Skeletal muscle tissue (tissue), 4 donors: ENCODE results near the gene LRBA. TPM values are rescaled to one million over a fixed set of nuclear protein-coding genes. Genes with fewer than 3 reads are reported as not detected.
"Not testable (repeated sequence)": the region's sequence is repeated elsewhere in the genome, so short reads cannot be mapped to it uniquely, and the experiment has no call there.

ENCODE experiments used
- H3K27ac ChIP-seq: one replicate; pipeline ENCODE4 v1.7.0; 2013; ENCODE audit warnings: mild to moderate bottlenecking, low read depth, low read length, inconsistent platforms
- H3K27me3 ChIP-seq, 3 donors: one replicate each; pipeline ENCODE4 v1.7.0; 2013; ENCODE audit warnings: low read length in 3 of 3; ENCODE audit not compliant: control insufficient read depth in 3 of 3, insufficient read depth in 3 of 3
- H3K36me3 ChIP-seq, 3 donors: one replicate each; pipeline ENCODE4 v1.7.0; 2013; ENCODE audit warnings: low read length in 3 of 3; ENCODE audit not compliant: control insufficient read depth in 3 of 3, insufficient read depth in 3 of 3
- H3K4me1 ChIP-seq, 3 donors: one replicate each; pipeline ENCODE4 v1.7.0; 2013; ENCODE audit warnings: low read length in 3 of 3, mild to moderate bottlenecking in 3 of 3; ENCODE audit not compliant: control insufficient read depth in 3 of 3, insufficient read depth in 3 of 3
- H3K4me3 ChIP-seq, 3 donors: one replicate each; pipeline ENCODE4 v1.7.0; 2013; ENCODE audit warnings: low read length in 3 of 3
- H3K9ac ChIP-seq, 3 donors: one replicate each; pipeline ENCODE4 v1.7.0; 2013; ENCODE audit warnings: low read length in 3 of 3, mild to moderate bottlenecking in 3 of 3, moderate library complexity in 2 of 3, low read depth in 1 of 3
- H3K9me3 ChIP-seq, 3 donors: one replicate each; pipeline ENCODE4 v1.7.0; 2013; ENCODE audit warnings: low read length in 3 of 3; ENCODE audit not compliant: control insufficient read depth in 3 of 3
- total RNA-seq: library from RNA; depleted of rRNA; stranded (reverse); fragments of >200 nt; gene quantifications from one replicate; pipeline ENCODE4 v1.2.3, GENCODE V29; 2014
- donor health status: Osteomylitis.

LRBA gene
- total RNA-seq, 1 donor from 2014 or later, result 58.5 TPM

- Histone ChIP-seq H3K27me3 (no peaks in the 10 kb centered on the region), H3K4me1 (no peaks in the 10 kb centered on the region), H3K27ac (no peak overlapping the region), H3K9me3 (no peaks in the 10 kb centered on the region), H3K4me3 (no peak overlapping the region), H3K9ac (no peak overlapping the region), H3K36me3 (no peaks in the 10 kb centered on the region)
These were observed 335.2 kb downstream of the LRBA start for GRCh38 chr4:150679765-150680343.

DNA sequence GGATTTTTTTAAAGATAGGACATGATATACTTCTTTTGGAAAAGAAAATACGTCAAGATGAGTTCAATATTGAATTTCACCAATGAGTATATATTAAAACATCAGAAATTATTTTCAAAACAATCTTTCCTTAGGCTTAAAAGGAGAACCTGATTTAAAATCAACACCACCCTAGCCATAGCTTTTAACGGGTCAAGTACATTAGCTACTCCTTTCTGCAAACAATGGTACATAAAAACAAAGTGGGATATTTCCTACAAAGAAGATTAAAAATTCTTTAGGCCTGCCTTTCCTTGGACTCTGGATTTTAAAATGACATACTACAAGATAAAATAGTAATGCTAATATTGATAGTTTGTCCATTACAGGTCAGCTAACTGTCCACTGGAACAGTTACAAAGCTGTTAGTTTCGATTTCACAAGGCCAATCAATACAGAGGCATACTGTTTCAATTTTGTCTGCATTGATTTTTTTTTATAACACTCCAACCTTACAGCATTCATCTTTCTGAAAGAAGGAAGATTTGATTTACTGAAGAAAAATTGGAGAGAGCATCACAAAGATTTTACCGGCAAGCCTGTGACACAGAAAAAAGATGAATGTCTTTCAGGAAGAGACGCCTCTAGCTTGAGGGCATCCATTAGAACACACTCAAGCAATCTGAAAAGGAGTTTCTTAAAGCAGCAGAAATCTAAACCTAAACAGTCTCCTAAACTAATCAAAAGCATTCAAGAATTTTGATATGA is 335.9 kb downstream of the LRBA start:
- no peaks in the 10 kb centered on the region for H3K36me3 ChIP-seq
- no peak overlapping the region for H3K9ac ChIP-seq
- H3K4me3 ChIP-seq, result no peak overlapping the region
- H3K9me3 ChIP-seq, result no peaks in the 10 kb centered on the region
- H3K4me1 ChIP-seq, result no peaks in the 10 kb centered on the region
- H3K27ac ChIP-seq, result no peak overlapping the region
- H3K27me3 ChIP-seq, result no peaks in the 10 kb centered on the region

GRCh38 chr4:150673793-150674192 is 341.3 kb downstream of the LRBA start:
- Histone ChIP-seq H3K9ac (no peak overlapping the region), H3K4me1 (no peaks in the 10 kb centered on the region), H3K9me3 (no peaks in the 10 kb centered on the region), H3K4me3 (no peak overlapping the region), H3K36me3 (no peaks in the 10 kb centered on the region), H3K27ac (no peak overlapping the region), H3K27me3 (no peaks in the 10 kb centered on the region)

- Histone ChIP-seq H3K27me3 (no peaks in the 10 kb centered on the region), H3K9ac (no peak overlapping the region), H3K4me3 (no peak overlapping the region), H3K9me3 (no peaks in the 10 kb centered on the region), H3K4me1 (no peaks in the 10 kb centered on the region), H3K36me3 (no peaks in the 10 kb centered on the region), H3K27ac (no peak overlapping the region)
These were observed 346.3 kb downstream of the LRBA start for GRCh38 chr4:150668824-150669223.

- Histone ChIP-seq H3K36me3 (no peaks in the 10 kb centered on the region), H3K27ac (no peak overlapping the region), H3K4me1 (no peaks in the 10 kb centered on the region), H3K9ac (no peak overlapping the region), H3K9me3 (no peaks in the 10 kb centered on the region), H3K27me3 (no peaks in the 10 kb centered on the region), H3K4me3 (no peak overlapping the region)
These were observed 350.1 kb downstream of the LRBA start for GRCh38 chr4:150664935-150665334.

GRCh38 chr4:150662686-150663085 is 352.4 kb downstream of the LRBA start:
- Histone ChIP-seq H3K36me3 (no peaks in the 10 kb centered on the region), H3K4me1 (no peaks in the 10 kb centered on the region), H3K9ac (no peak overlapping the region), H3K9me3 (no peaks in the 10 kb centered on the region), H3K27me3 (no peaks in the 10 kb centered on the region), H3K27ac (no peak overlapping the region), H3K4me3 (no peak overlapping the region)

DNA sequence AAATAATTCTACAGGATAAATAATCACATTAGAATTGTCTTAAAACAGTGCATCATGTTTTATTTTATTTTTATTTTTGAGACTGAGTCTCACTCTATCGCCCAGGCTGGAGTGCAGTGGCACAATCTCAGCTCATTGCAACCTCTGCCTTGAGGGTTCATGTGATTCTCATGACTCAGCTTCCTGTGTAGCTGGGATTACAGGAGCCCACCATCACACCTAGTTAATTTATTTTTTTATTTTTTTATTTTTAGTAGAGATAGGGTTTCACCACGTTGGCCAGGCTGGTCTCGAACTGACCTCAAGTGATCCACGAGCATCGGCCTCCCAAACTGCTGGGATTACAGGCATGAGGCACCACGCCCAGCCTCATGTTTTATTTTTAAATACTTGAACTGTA is 353.5 kb downstream of the LRBA start:
- H3K36me3 ChIP-seq, H3K27ac ChIP-seq, H3K9me3 ChIP-seq, H3K4me1 ChIP-seq, H3K9ac ChIP-seq, H3K27me3 ChIP-seq, H3K4me3 ChIP-seq: not testable (repeated sequence)

GRCh38 chr4:150658258-150658657 is 356.8 kb downstream of the LRBA start:
- H3K27ac ChIP-seq, H3K36me3 ChIP-seq, H3K9ac ChIP-seq, H3K4me3 ChIP-seq, H3K27me3 ChIP-seq, H3K9me3 ChIP-seq, H3K4me1 ChIP-seq: not testable (repeated sequence)

- Histone ChIP-seq H3K36me3 (no peaks in the 10 kb centered on the region), H3K9ac (no peak overlapping the region), H3K9me3 (no peaks in the 10 kb centered on the region), H3K4me1 (no peaks in the 10 kb centered on the region), H3K27ac (no peak overlapping the region), H3K27me3 (no peaks in the 10 kb centered on the region), H3K4me3 (no peak overlapping the region)
These were observed 358.2 kb downstream of the LRBA start for GRCh38 chr4:150656891-150657290.

- Histone ChIP-seq H3K4me3 (no peak overlapping the region), H3K27me3 (no peaks in the 10 kb centered on the region), H3K9me3 (no peaks in the 10 kb centered on the region)
These were observed 364.3 kb downstream of the LRBA start for GRCh38 chr4:150650751-150651150.

More at GRCh38 chr4:150650751-150651150, 364.3 kb downstream of the LRBA start:
- Histone ChIP-seq H3K4me1 (no peaks in the 10 kb centered on the region), H3K36me3 (no peaks in the 10 kb centered on the region), H3K27ac (no peak overlapping the region), H3K9ac (no peak overlapping the region)
